CD4-positive, alpha-beta T cell (primary cell): ENCODE data around the gene HNF1A. TPM values are rescaled to one million over a fixed set of nuclear protein-coding genes. Genes with fewer than 3 reads are reported as not detected.

Source experiments
- ATAC-seq: fragments of 200-7000 bp; cut with Tn5 transposase; one replicate; pipeline ENCODE4 v1.10.0; 2022; ENCODE audit warnings: mild to moderate bottlenecking; ENCODE audit not compliant: poor library complexity
- CTCF ChIA-PET: fragments of 350-600 bp; sonication (Branson Sonifier 250); formaldehyde crosslinking; loops from one replicate; lab custom pipeline; 2021; ENCODE audit warnings: antibody characterized with exemption, inconsistent platforms; lab: Charles Lee
- POLR2A ChIA-PET: fragments of 350-600 bp; sonication (Branson Sonifier 250); formaldehyde crosslinking; loops from one replicate; lab custom pipeline; 2021; ENCODE audit warnings: antibody characterized with exemption, inconsistent platforms; lab: Charles Lee
- DNase-seq, 14 experiments: peaks; one replicate each; pipeline ENCODE4 v3.0.0-alpha.2; 2013 to 2020; ENCODE audit warnings: mixed read lengths in 2 of 14
- H3K27ac ChIP-seq, 2 donors: one replicate each; pipeline versions ENCODE4 v1.5.1 to v1.7.0; 2013; ENCODE audit warnings: low read length in 2 of 2, low read depth in 1 of 2, mild to moderate bottlenecking in 1 of 2
- H3K27me3 ChIP-seq, 2 experiments: 1 replicate in 1 of 2; 2 replicates in 1 of 2; pipeline versions ENCODE4 v1.6.1 to v1.7.0; 2013; ENCODE audit warnings: low read length in 2 of 2, control low read depth in 1 of 2, mild to moderate bottlenecking in 1 of 2, moderate library complexity in 1 of 2; ENCODE audit not compliant: insufficient read depth in 2 of 2, control insufficient read depth in 1 of 2
- H3K36me3 ChIP-seq: one replicate; pipeline ENCODE4 v1.6.1; 2013; ENCODE audit warnings: low read length, control low read depth; ENCODE audit not compliant: insufficient read depth
- H3K4me1 ChIP-seq: one replicate; pipeline ENCODE4 v1.6.1; 2013; ENCODE audit warnings: low read length, control low read depth; ENCODE audit not compliant: insufficient read depth
- H3K4me3 ChIP-seq: one replicate; pipeline ENCODE4 v1.5.1; 2013; ENCODE audit warnings: mild to moderate bottlenecking, low read length, moderate library complexity
- H3K9me3 ChIP-seq, 2 experiments: 1 replicate in 1 of 2; 2 replicates in 1 of 2; pipeline versions ENCODE4 v1.6.1 to v1.7.0; 2013; ENCODE audit warnings: low read length in 2 of 2, mild to moderate bottlenecking in 2 of 2, control low read depth in 1 of 2, moderate library complexity in 1 of 2; ENCODE audit not compliant: control insufficient read depth in 1 of 2, insufficient read depth in 1 of 2
- H3K27ac Mint-ChIP-seq: one replicate; pipeline ENCODE4 v1.8.0; 2020; ENCODE audit warnings: mixed read lengths
- H3K27me3 Mint-ChIP-seq: one replicate; pipeline ENCODE4 v1.8.0; 2021; ENCODE audit warnings: mixed read lengths
- H3K36me3 Mint-ChIP-seq: one replicate; pipeline ENCODE4 v1.8.0; 2021; ENCODE audit warnings: low read depth, mixed read lengths
- H3K4me1 Mint-ChIP-seq: one replicate; pipeline ENCODE4 v1.8.0; 2021; ENCODE audit warnings: low read depth, mixed read lengths
- H3K4me3 Mint-ChIP-seq: one replicate; pipeline ENCODE4 v1.8.0; 2020; ENCODE audit warnings: mild to moderate bottlenecking, mixed read lengths
- H3K9me3 Mint-ChIP-seq: one replicate; pipeline ENCODE4 v1.8.0; 2020; ENCODE audit warnings: mixed read lengths
- CTCF ChIP-seq: fragments of 200-600 bp; IDR thresholded peaks from one replicate; pipeline ENCODE4 v1.8.0; 2022; ENCODE audit warnings: antibody characterized with exemption, mild to moderate bottlenecking
- intact Hi-C, 2 experiments: fragments of 100-400 bp; cut with DNase I in 1 of 2; cut with micrococcal nuclease in 1 of 2; formaldehyde crosslinking; loops; one replicate each; pipeline versions ENCODE4 v1.15.1 to v1.9.0; 2023 to 2025; cut with DNase I, micrococcal nuclease
- polyA plus RNA-seq, 2 donors: library from polyadenylated mRNA; unstranded; fragments of 120-200 nt; gene quantifications; one replicate each; pipeline ENCODE4 v1.2.1, GENCODE V29; 2013
- total RNA-seq, 174 experiments: library from RNA in 2 of 174; stranded (reverse) in 2 of 174; gene quantifications; one replicate each; pipeline ENCODE4 v1.2.3 and lab custom pipeline; 2021 to 2026

HNF1A gene
- not detected for total RNA-seq
- 0.03 TPM for polyA plus RNA-seq (2013, experiment 1 of 2)
- polyA plus RNA-seq (2013, experiment 2 of 2) = 0.15 TPM
- 0 to 0.17 (median 0) reads per million in 172 experiments for total RNA-seq (lab: John Stamatoyannopoulos, UW)

- Histone ChIP-seq H3K27ac (no peak within 1 kb of the TSS), H3K36me3 (no peaks in the 10 kb centered on the region), H3K4me1 (no peaks in the 10 kb centered on the region), H3K9me3 (no peaks in the 10 kb centered on the region), H3K27me3 (no peaks in the 10 kb centered on the region), H3K4me3 (no peak within 1 kb of the TSS)
- Mint-ChIP-seq H3K36me3 (no peaks in the 10 kb centered on the region), H3K4me1 (no peaks in the 10 kb centered on the region), H3K27ac (no peak within 1 kb of the TSS), H3K9me3 (no peaks in the 10 kb centered on the region), H3K27me3 (no peaks in the 10 kb centered on the region), H3K4me3 (no peak within 1 kb of the TSS)
- no peak for TF ChIP-seq CTCF
- no peak for ATAC-seq
- CTCF ChIA-PET = no interaction called here
- POLR2A ChIA-PET = no interaction called here
- DNase-seq = no peak
- intact Hi-C loops = loop anchor here (10.0 kb wide), 2 partner anchors 124 to 264 kb away; partner anchors contain the start of gene UNC119B (in 1 of the 2)
Measured at GRCh38 chr12:120978296-120979219, at the start of gene HNF1A. Gene HNF1A, plus strand, starts transcription at chr12:120978543. Its CDS starts 226 bp downstream, at chr12:120978769.

- Histone ChIP-seq H3K9me3 (no peaks in the 10 kb centered on the region), H3K4me3 (no peak overlapping the region), H3K27me3 (no peaks in the 10 kb centered on the region), H3K27ac (no peak overlapping the region), H3K4me1 (no peaks in the 10 kb centered on the region), H3K36me3 (no peaks in the 10 kb centered on the region)
- Mint-ChIP-seq H3K4me1 (no peaks in the 10 kb centered on the region), H3K27me3 (no peaks in the 10 kb centered on the region), H3K27ac (no peak overlapping the region), H3K36me3 (no peaks in the 10 kb centered on the region), H3K4me3 (no peak overlapping the region), H3K9me3 (no peaks in the 10 kb centered on the region)
- intact Hi-C loops = no loop called here
- no peak for TF ChIP-seq CTCF
- POLR2A ChIA-PET = no interaction called here
- ATAC-seq (no peak), DNase-seq (no peak)
- CTCF ChIA-PET = no interaction called here
Measured at GRCh38 chr12:120928864-120929652, 49.3 kb upstream of the HNF1A start.

- H3K4me3 ChIP-seq = no peak overlapping the region
- Mint-ChIP-seq H3K4me1 (no peaks in the 10 kb centered on the region), H3K27ac (no peak overlapping the region), H3K9me3 (no peaks in the 10 kb centered on the region), H3K4me3 (no peak overlapping the region), H3K36me3 (no peaks in the 10 kb centered on the region), H3K27me3 (no peaks in the 10 kb centered on the region)
- no peaks in the 10 kb centered on the region for H3K36me3 ChIP-seq
- intact Hi-C loops = no loop called here
- H3K9me3 ChIP-seq = no peaks in the 10 kb centered on the region
- ATAC-seq (no peak), DNase-seq (no peak)
- no peak overlapping the region for H3K27ac ChIP-seq
- ChIA-PET CTCF (no interaction called here), POLR2A (no interaction called here)
- no peaks in the 10 kb centered on the region for H3K4me1 ChIP-seq
- no peaks in the 10 kb centered on the region for H3K27me3 ChIP-seq
- no peak for TF ChIP-seq CTCF
Measured at GRCh38 chr12:120930032-120930431, 48.3 kb upstream of the HNF1A start.
